A549 (cell line): ENCODE measurements around the gene SRSF4. TPM values are rescaled to one million over a fixed set of nuclear protein-coding genes. Genes with fewer than 3 reads are reported as not detected.

Experiments used
- ATAC-seq, 2 experiments: fragments of 200-7000 bp in 1 of 2; fragments of >200 bp in 1 of 2; cut with Nextera tagmentation in 1 of 2; cut with Tn5 transposase in 1 of 2; 3 replicates each; pipeline versions ENCODE4 v1.8.0 to v1.9.1; 2018 to 2020; ENCODE audit warnings: mild to moderate bottlenecking in 1 of 2, moderate library complexity in 1 of 2
- CTCF ChIA-PET: fragments of 300-600 bp; sonication (Branson Sonifier 250); formaldehyde crosslinking; extraction: SDS; loops from one replicate; lab custom pipeline; 2021; ENCODE audit warnings: antibody characterized with exemption, inconsistent platforms; lab: Yijun Ruan, JAX
- POLR2A ChIA-PET: fragments of 350-600 bp; formaldehyde crosslinking; extraction: SDS; loops from one replicate; lab custom pipeline; 2021; ENCODE audit warnings: antibody characterized with exemption, inconsistent platforms; lab: Yijun Ruan, JAX
- DNase-seq, 2 experiments: peaks; one replicate each; pipeline versions ENCODE4 v3.0.0 to v3.0.0-alpha.2; 2011 to 2016; ENCODE audit warnings: low read depth in 1 of 2, low spot score in 1 of 2
- FAIRE-seq: peaks from 2 replicates; lab custom pipeline; 2011; peaks lifted over from hg19 to GRCh38; lab: Jason Lieb, UNC
- H3K27ac ChIP-seq, 2 experiments: fragments of >200 bp; sonication (Bioruptor Twin); formaldehyde crosslinking; 3 replicates each; pipeline ENCODE4 v1.5.1; 2016 to 2017
- H3K4me1 ChIP-seq: fragments of >200 bp; sonication (Bioruptor Twin); formaldehyde crosslinking; 3 replicates; pipeline ENCODE4 v1.6.1; 2016
- H3K4me2 ChIP-seq: fragments of >200 bp; sonication (Bioruptor Twin); formaldehyde crosslinking; 3 replicates; pipeline ENCODE4 v1.6.1; 2016
- H3K4me3 ChIP-seq: fragments of >200 bp; sonication (Bioruptor Twin); formaldehyde crosslinking; 3 replicates; pipeline ENCODE4 v1.5.1; 2016
- H3K9me3 ChIP-seq: fragments of >200 bp; sonication (Bioruptor Twin); formaldehyde crosslinking; 3 replicates; pipeline ENCODE4 v1.6.1; 2016
- ATOH8 ChIP-seq: fragments of 250-450 bp; sonication (Bioruptor Pico); IDR thresholded peaks from 2 replicates; pipeline ENCODE4 v1.5.0; 2020; ENCODE audit warnings: low read depth, mild to moderate bottlenecking, moderate library complexity
- CBX2 ChIP-seq: fragments of 200-600 bp; sonication (generic); IDR thresholded peaks from 2 replicates; pipeline ENCODE4 v1.6.1; 2016; ENCODE audit warnings: low read depth, mild to moderate bottlenecking, borderline replicate concordance
- CEBPB ChIP-seq, 2 experiments: fragments of >200 bp in 1 of 2; sonication (Bioruptor Twin) in 1 of 2; formaldehyde crosslinking in 1 of 2; IDR thresholded peaks; 2 replicates each; pipeline ENCODE4 v1.6.1; 2012 to 2016
- CTCF ChIP-seq: fragments of >200 bp; sonication (Bioruptor Twin); formaldehyde crosslinking; IDR thresholded peaks from 3 replicates; pipeline ENCODE4 v1.5.1; 2016
- EP300 ChIP-seq, 2 experiments: fragments of >200 bp; sonication (Bioruptor Twin); formaldehyde crosslinking; IDR thresholded peaks; 2 replicates in 1 of 2; 3 replicates in 1 of 2; pipeline ENCODE4 v1.6.1; 2016 to 2017
- FOSB ChIP-seq: fragments of 250-450 bp; sonication (Bioruptor Pico); IDR thresholded peaks from 2 replicates; pipeline ENCODE4 v1.5.0; 2020; ENCODE audit warnings: mild to moderate bottlenecking, moderate library complexity
- FOSL2 ChIP-seq, 2 experiments: fragments of 450-650 bp in 1 of 2; fragments of >200 bp in 1 of 2; sonication (Bioruptor Twin) in 1 of 2; formaldehyde crosslinking; IDR thresholded peaks; 2 replicates each; pipeline versions ENCODE4 v1.5.0 to v1.6.1; 2016 to 2020; ENCODE audit warnings: mild to moderate bottlenecking in 1 of 2, moderate library complexity in 1 of 2
- JUNB ChIP-seq: fragments of >200 bp; sonication (Bioruptor Twin); formaldehyde crosslinking; IDR thresholded peaks from 2 replicates; pipeline ENCODE4 v1.6.1; 2016
- KDM1A ChIP-seq: fragments of 200-600 bp; sonication (generic); IDR thresholded peaks from 2 replicates; pipeline ENCODE4 v1.6.1; 2016; ENCODE audit warnings: low read depth, mild to moderate bottlenecking
- KDM5A ChIP-seq: fragments of 200-600 bp; sonication (generic); IDR thresholded peaks from 2 replicates; pipeline ENCODE4 v1.6.1; 2016; ENCODE audit warnings: antibody characterized with exemption, mild to moderate bottlenecking
- MAZ ChIP-seq: fragments of 150-350 bp; IDR thresholded peaks from 2 replicates; pipeline ENCODE4 v1.6.1; 2014; ENCODE audit warnings: antibody characterized with exemption, low read depth, low read length, borderline replicate concordance
- NFE2L2 ChIP-seq: fragments of 150-350 bp; conservative IDR thresholded peaks from 2 replicates; pipeline ENCODE4 v1.6.1; 2014; ENCODE audit warnings: low read length
- RNF2 ChIP-seq: fragments of 200-600 bp; sonication (generic); IDR thresholded peaks from 2 replicates; pipeline ENCODE4 v1.6.1; 2016; ENCODE audit warnings: low read depth, mild to moderate bottlenecking, antibody characterized with exemption, moderate library complexity, borderline replicate concordance
- SMC3 ChIP-seq: fragments of >200 bp; sonication (Bioruptor Twin); formaldehyde crosslinking; IDR thresholded peaks from 3 replicates; pipeline ENCODE4 v1.6.1; 2018; ENCODE audit warnings: inconsistent platforms
- TP53 ChIP-seq: fragments of 250-450 bp; sonication (Bioruptor Pico); IDR thresholded peaks from 2 replicates; pipeline ENCODE4 v1.5.0; 2021; ENCODE audit warnings: mild to moderate bottlenecking, moderate library complexity
- USF2 ChIP-seq: fragments of 450-650 bp; IDR thresholded peaks from 2 replicates; pipeline ENCODE4 v1.6.1; 2014; ENCODE audit warnings: antibody characterized with exemption
- ZFP36 ChIP-seq: fragments of 450-650 bp; IDR thresholded peaks from 2 replicates; pipeline ENCODE4 v1.6.1; 2014; ENCODE audit warnings: borderline replicate concordance; ENCODE audit not compliant: partially characterized antibody
- ZNF302 ChIP-seq: fragments of 250-450 bp; sonication (Bioruptor Pico); IDR thresholded peaks from 2 replicates; pipeline ENCODE4 v1.9.0; 2021; ENCODE audit warnings: inconsistent platforms, mild to moderate bottlenecking, moderate library complexity
- WGBS: methylation state at CpG from one replicate; pipeline ENCODE4 v1.1.6; 2017; ENCODE audit errors: missing lambda C conversion rate; 5-methylcytosine and 5-hydroxymethylcytosine counted together
- polyA plus RNA-seq, 4 experiments: library from polyadenylated mRNA; depleted of rRNA in 3 of 4; stranded (reverse); fragments of >200 nt; fragmentation: RNase III in 1 of 4; extraction: RNeasy Plus Mini Kit Qiagen cat#74134 plus additional on column Dnase treatment in 1 of 4; gene quantifications; 2 replicates in 3 of 4; 3 replicates in 1 of 4; pipeline ENCODE4 v1.2.3, GENCODE V29; 2011 to 2017
- TF ChIP-seq, protein P1 (sequence below): IDR thresholded peaks from 2 replicates; pipeline ENCODE4 v1.6.1; 2012
- TF ChIP-seq, protein P2 (sequence below): fragments of 200-600 bp; sonication (generic); IDR thresholded peaks from 2 replicates; pipeline ENCODE4 v1.6.1; 2016; ENCODE audit warnings: antibody characterized with exemption, mild to moderate bottlenecking, moderate library complexity

Gene SRSF4
- polyA plus RNA-seq, 2 of the 4 experiments (the other 2 are of a cell fraction), result 45.6 to 64.5 TPM

DNA sequence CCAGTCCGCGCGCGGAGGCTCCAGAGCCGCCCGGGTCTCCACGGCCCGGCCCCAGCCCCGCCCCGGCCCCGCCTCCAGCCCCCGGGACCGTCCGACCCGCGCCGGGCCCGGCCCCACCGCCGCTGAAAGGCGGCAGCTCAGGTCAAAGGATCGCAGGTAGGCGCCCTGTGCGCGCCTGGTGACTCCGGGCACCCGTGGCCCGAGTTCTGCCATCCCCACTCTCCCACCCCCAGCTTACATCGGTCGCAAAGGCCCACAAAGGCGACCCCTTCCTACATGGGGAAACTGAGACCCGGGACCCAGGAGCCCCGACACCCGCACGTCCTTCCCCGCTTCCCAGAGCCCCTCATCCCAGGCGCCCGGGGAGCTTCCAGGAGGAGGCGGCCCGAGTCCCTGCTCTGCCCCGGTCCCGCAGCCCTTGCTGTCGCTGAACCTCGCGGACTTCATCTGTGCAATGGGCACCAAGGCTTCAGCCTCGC lies 57.8 kb downstream of the SRSF4 start, which contains the start of gene TMEM200B (continued):
- no peak for TF ChIP-seq CEBPB (IDR thresholded peaks at IDR 0.05)

- peak overlapping the region; percentile 86 to 94 for H3K27ac ChIP-seq
- no peaks in the 10 kb centered on the region for H3K9me3 ChIP-seq
- FAIRE-seq, result no peak
- no peaks in the 10 kb centered on the region for H3K4me1 ChIP-seq
- peak overlapping the region; percentile 97 for H3K4me2 ChIP-seq
- peak overlapping the region; percentile 83 for H3K4me3 ChIP-seq
- TF ChIP-seq RNF2 (no peak), TP53 (no peak), SMC3 (no peak), USF2 (no peak), KDM1A (no peak), NFE2L2 (no peak)
- ATAC-seq, result no peak
- ChIA-PET CTCF (interaction anchor here (0.9 to 1.3 kb wide), 7 partner anchors 12 to 252 kb away, joined by 3 to 9 read pairs (median 3); no protein-coding TSS in a partner anchor), POLR2A (interaction anchor here (1.4 kb wide), 1 partner anchor 58 kb away, joined by 8 read pairs; the partner anchor contains the start of gene SRSF4)
- 77% methylated on average over 18 of the region's 70 CpGs for WGBS
- DNase-seq, result no peak
These were observed 58.4 kb downstream of the SRSF4 start for GRCh38 chr1:29123053-29123886.

DNA sequence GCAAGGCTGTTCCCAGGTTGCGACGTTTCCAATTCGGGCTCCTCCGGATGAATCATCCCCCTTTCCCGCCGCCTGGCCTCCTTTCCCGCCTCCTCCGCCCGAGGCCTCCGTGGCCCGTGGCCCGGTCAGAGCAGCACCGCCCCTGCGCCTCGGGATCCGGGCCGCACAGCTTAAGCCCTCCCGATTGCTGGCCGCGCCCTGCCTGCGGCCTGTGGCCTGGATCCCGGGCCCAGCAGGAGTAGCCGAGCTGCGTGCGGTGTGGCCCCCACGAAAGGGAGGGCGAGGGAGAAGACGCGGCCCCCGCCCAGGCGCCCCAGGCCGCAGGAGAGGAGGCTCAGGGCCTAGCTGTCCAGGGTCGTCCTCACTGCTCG lies 59.0 kb downstream of the SRSF4 start:
- 80% methylated on average over 2 of the region's 34 CpGs for WGBS
- ATAC-seq, result no peak
- Histone ChIP-seq H3K9me3 (no peaks in the 10 kb centered on the region), H3K4me3 (no peak overlapping the region), H3K4me1 (no peaks in the 10 kb centered on the region), H3K27ac (no peak overlapping the region), H3K4me2 (no peak overlapping the region)
- ChIA-PET CTCF (interaction anchor here (1.2 to 2.4 kb wide), 2 partner anchors 12 to 22 kb away, joined by 3 to 9 read pairs; no protein-coding TSS in a partner anchor), POLR2A (no interaction called here)
- FAIRE-seq, result no peak
- no peak for DNase-seq
- no peak for TF ChIP-seq KDM1A
- no peak for TF ChIP-seq FOSB (CRISPR knock-in tag)
- no peak for TF ChIP-seq CTCF
- no peak for TF ChIP-seq KDM5A
- no peak for TF ChIP-seq ZFP36
- TF ChIP-seq ATOH8 (CRISPR knock-in tag), result no peak
- TF ChIP-seq, protein P1, sequence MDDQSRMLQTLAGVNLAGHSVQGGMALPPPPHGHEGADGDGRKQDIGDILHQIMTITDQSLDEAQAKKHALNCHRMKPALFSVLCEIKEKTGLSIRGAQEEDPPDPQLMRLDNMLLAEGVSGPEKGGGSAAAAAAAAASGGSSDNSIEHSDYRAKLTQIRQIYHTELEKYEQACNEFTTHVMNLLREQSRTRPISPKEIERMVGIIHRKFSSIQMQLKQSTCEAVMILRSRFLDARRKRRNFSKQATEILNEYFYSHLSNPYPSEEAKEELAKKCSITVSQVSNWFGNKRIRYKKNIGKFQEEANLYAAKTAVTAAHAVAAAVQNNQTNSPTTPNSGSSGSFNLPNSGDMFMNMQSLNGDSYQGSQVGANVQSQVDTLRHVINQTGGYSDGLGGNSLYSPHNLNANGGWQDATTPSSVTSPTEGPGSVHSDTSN, result no peak
- no peak for TF ChIP-seq TP53
- TF ChIP-seq, protein P2, sequence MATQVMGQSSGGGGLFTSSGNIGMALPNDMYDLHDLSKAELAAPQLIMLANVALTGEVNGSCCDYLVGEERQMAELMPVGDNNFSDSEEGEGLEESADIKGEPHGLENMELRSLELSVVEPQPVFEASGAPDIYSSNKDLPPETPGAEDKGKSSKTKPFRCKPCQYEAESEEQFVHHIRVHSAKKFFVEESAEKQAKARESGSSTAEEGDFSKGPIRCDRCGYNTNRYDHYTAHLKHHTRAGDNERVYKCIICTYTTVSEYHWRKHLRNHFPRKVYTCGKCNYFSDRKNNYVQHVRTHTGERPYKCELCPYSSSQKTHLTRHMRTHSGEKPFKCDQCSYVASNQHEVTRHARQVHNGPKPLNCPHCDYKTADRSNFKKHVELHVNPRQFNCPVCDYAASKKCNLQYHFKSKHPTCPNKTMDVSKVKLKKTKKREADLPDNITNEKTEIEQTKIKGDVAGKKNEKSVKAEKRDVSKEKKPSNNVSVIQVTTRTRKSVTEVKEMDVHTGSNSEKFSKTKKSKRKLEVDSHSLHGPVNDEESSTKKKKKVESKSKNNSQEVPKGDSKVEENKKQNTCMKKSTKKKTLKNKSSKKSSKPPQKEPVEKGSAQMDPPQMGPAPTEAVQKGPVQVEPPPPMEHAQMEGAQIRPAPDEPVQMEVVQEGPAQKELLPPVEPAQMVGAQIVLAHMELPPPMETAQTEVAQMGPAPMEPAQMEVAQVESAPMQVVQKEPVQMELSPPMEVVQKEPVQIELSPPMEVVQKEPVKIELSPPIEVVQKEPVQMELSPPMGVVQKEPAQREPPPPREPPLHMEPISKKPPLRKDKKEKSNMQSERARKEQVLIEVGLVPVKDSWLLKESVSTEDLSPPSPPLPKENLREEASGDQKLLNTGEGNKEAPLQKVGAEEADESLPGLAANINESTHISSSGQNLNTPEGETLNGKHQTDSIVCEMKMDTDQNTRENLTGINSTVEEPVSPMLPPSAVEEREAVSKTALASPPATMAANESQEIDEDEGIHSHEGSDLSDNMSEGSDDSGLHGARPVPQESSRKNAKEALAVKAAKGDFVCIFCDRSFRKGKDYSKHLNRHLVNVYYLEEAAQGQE, result no peak
- no peak for TF ChIP-seq EP300 (IDR thresholded peaks at IDR 0.05)
- no peak for TF ChIP-seq USF2
- no peak for TF ChIP-seq ZNF302 (CRISPR knock-in tag)
- TF ChIP-seq JUNB, result no peak
- TF ChIP-seq FOSL2 (IDR thresholded peaks at IDR 0.05), result no peak
- no peak for TF ChIP-seq FOSL2 (CRISPR knock-in tag; IDR thresholded peaks at IDR 0.05)
- TF ChIP-seq CBX2, result no peak
- TF ChIP-seq MAZ, result no peak
